Loucy (cell line): ENCODE measurements around the gene DMRTA2.

Experiments
- H2AFZ ChIP-seq: fragments of 200-600 bp; sonication (generic); 2 replicates; pipeline ENCODE4 v1.6.0; 2016; ENCODE audit warnings: antibody characterized with exemption, mild to moderate bottlenecking, low read length, moderate library complexity
- H3F3A ChIP-seq: fragments of 200-600 bp; 2 replicates; pipeline ENCODE4 v1.6.0; 2016; ENCODE audit warnings: antibody characterized with exemption, low read depth, mild to moderate bottlenecking
- H3K27me3 ChIP-seq: fragments of 200-600 bp; sonication (generic); 2 replicates; pipeline ENCODE4 v1.6.1; 2014; ENCODE audit warnings: low read length, mild to moderate bottlenecking; ENCODE audit not compliant: insufficient read depth, poor library complexity, severe bottlenecking
- H3K36me3 ChIP-seq: fragments of 200-600 bp; sonication (generic); 2 replicates; pipeline ENCODE4 v1.6.1; 2016; ENCODE audit warnings: low read length; ENCODE audit not compliant: insufficient read depth
- H3K4me1 ChIP-seq: fragments of 200-600 bp; sonication (generic); 2 replicates; pipeline ENCODE4 v1.5.1; 2014; ENCODE audit warnings: low read length, mild to moderate bottlenecking; ENCODE audit not compliant: insufficient read depth, poor library complexity, severe bottlenecking
- H3K4me2 ChIP-seq: fragments of 200-600 bp; sonication (generic); 2 replicates; pipeline ENCODE4 v1.6.0; 2014; ENCODE audit warnings: antibody characterized with exemption, low read length, low read depth, mild to moderate bottlenecking; ENCODE audit not compliant: poor library complexity, severe bottlenecking
- H3K4me3 ChIP-seq: fragments of 200-600 bp; sonication (generic); 2 replicates; pipeline ENCODE4 v1.5.1; 2014; ENCODE audit warnings: low read length, mild to moderate bottlenecking, mixed read lengths; ENCODE audit not compliant: poor library complexity, severe bottlenecking
- H3K79me2 ChIP-seq: fragments of 200-600 bp; sonication (generic); 2 replicates; pipeline ENCODE4 v1.6.1; 2014; ENCODE audit warnings: low read length; ENCODE audit not compliant: insufficient read depth
- H3K9ac ChIP-seq: fragments of 200-600 bp; sonication (generic); 2 replicates; pipeline ENCODE4 v1.6.0; 2014; ENCODE audit warnings: mild to moderate bottlenecking, low read depth, low read length, moderate library complexity; ENCODE audit not compliant: poor library complexity, severe bottlenecking
- H3K9me2 ChIP-seq: fragments of 200-600 bp; sonication (generic); replicated peaks from 2 replicates; pipeline ENCODE4 v1.6.1; 2016; ENCODE audit warnings: low read depth, low read length, mixed read lengths
- H3K9me3 ChIP-seq: fragments of 200-600 bp; sonication (generic); 2 replicates; pipeline ENCODE4 v1.6.1; 2014; ENCODE audit warnings: mild to moderate bottlenecking, antibody characterized with exemption, low read length, low read depth; ENCODE audit not compliant: insufficient read depth
- H4K20me1 ChIP-seq: fragments of 200-600 bp; sonication (generic); 2 replicates; pipeline ENCODE4 v1.6.0; 2014; ENCODE audit warnings: antibody characterized with exemption, low read length, mild to moderate bottlenecking; ENCODE audit not compliant: insufficient read depth, poor library complexity, severe bottlenecking
- EZH2phosphoT487 ChIP-seq: fragments of 200-600 bp; IDR thresholded peaks from 2 replicates; pipeline ENCODE4 v1.6.1; 2018; ENCODE audit warnings: antibody characterized with exemption, mild to moderate bottlenecking, moderate library complexity, borderline replicate concordance
- TF ChIP-seq, protein P1 (sequence below): fragments of 200-600 bp; sonication (generic); conservative IDR thresholded peaks from 2 replicates; pipeline ENCODE4 v1.5.1; 2014; ENCODE audit warnings: mild to moderate bottlenecking, antibody characterized with exemption, low read length

Gene DMRTA2

DNA sequence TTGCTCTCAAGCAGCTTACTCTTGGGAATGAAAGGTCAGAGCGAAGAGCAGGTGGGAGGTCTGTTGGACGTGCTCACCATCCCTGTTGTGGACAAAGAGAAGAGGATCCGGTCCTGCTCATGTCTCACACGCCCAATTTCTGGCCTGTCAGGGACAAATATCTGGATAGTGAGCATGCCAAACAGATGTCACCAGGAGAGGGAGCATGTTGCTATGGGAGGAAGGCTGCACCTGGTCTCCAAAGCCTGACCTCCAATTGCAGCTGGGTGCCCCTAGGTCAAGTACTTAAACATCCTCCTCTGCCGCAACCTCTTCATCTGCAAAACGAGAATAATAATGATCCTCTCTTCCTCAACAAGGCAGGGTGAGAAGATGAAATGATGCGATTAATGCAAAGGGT, 53.4 kb downstream of the DMRTA2 start:
- no peaks in the 10 kb centered on the region for H3K36me3 ChIP-seq
- H3K27me3 ChIP-seq = no peaks in the 10 kb centered on the region
- no peak overlapping the region for H3K4me2 ChIP-seq
- H2AFZ ChIP-seq = no peak overlapping the region
- H3F3A ChIP-seq = no peaks in the 10 kb centered on the region
- H3K79me2 ChIP-seq = no peaks in the 10 kb centered on the region
- H3K9ac ChIP-seq = no peak overlapping the region
- H3K9me2 ChIP-seq = no peaks in the 10 kb centered on the region
- no peaks in the 10 kb centered on the region for H3K9me3 ChIP-seq
- TF ChIP-seq, protein P1, sequence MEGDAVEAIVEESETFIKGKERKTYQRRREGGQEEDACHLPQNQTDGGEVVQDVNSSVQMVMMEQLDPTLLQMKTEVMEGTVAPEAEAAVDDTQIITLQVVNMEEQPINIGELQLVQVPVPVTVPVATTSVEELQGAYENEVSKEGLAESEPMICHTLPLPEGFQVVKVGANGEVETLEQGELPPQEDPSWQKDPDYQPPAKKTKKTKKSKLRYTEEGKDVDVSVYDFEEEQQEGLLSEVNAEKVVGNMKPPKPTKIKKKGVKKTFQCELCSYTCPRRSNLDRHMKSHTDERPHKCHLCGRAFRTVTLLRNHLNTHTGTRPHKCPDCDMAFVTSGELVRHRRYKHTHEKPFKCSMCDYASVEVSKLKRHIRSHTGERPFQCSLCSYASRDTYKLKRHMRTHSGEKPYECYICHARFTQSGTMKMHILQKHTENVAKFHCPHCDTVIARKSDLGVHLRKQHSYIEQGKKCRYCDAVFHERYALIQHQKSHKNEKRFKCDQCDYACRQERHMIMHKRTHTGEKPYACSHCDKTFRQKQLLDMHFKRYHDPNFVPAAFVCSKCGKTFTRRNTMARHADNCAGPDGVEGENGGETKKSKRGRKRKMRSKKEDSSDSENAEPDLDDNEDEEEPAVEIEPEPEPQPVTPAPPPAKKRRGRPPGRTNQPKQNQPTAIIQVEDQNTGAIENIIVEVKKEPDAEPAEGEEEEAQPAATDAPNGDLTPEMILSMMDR = peak; percentile 54
- no peak for TF ChIP-seq EZH2phosphoT487
- H3K4me3 ChIP-seq = no peak overlapping the region
- no peaks in the 10 kb centered on the region for H4K20me1 ChIP-seq
- H3K4me1 ChIP-seq = no peaks in the 10 kb centered on the region

DNA sequence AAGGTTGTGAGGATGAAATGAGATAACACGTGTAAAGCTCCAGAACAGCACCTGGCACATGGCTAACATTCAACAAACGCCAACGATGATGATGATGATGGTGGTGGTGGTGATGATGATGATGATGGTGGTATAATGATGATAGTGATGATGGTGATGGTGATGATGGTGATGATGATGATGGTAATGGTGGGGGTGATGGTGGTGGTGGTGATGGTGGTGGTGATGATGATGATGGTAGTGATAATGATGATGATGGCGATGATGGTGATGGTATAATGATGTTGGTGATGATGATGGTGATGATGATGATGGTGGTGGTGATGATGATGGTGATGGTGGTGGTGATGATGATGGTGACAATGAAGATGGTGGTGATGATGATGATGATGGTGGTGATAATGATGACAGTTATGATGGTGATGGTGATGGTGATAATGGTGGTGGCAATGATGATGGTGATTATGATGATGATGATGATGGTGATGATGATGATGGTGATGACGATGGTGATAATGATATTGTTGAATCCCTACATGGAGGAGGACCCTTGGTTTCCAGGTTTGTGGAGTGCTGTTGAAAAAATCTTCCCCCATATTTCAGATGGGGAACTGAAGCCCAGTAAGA, 54.1 kb downstream of the DMRTA2 start:
- no peak overlapping the region for H3K9ac ChIP-seq
- TF ChIP-seq, protein P1 = no peak
- no peak for TF ChIP-seq EZH2phosphoT487
- H3K4me3 ChIP-seq = no peak overlapping the region
- no peak overlapping the region for H2AFZ ChIP-seq
- no peaks in the 10 kb centered on the region for H3K4me1 ChIP-seq
- no peaks in the 10 kb centered on the region for H3K36me3 ChIP-seq
- no peaks in the 10 kb centered on the region for H3K27me3 ChIP-seq
- no peaks in the 10 kb centered on the region for H4K20me1 ChIP-seq
- H3K4me2 ChIP-seq = no peak overlapping the region
- H3F3A ChIP-seq = no peaks in the 10 kb centered on the region
- no peaks in the 10 kb centered on the region for H3K79me2 ChIP-seq
- H3K9me3 ChIP-seq = no peaks in the 10 kb centered on the region
- H3K9me2 ChIP-seq = no peaks in the 10 kb centered on the region

DNA sequence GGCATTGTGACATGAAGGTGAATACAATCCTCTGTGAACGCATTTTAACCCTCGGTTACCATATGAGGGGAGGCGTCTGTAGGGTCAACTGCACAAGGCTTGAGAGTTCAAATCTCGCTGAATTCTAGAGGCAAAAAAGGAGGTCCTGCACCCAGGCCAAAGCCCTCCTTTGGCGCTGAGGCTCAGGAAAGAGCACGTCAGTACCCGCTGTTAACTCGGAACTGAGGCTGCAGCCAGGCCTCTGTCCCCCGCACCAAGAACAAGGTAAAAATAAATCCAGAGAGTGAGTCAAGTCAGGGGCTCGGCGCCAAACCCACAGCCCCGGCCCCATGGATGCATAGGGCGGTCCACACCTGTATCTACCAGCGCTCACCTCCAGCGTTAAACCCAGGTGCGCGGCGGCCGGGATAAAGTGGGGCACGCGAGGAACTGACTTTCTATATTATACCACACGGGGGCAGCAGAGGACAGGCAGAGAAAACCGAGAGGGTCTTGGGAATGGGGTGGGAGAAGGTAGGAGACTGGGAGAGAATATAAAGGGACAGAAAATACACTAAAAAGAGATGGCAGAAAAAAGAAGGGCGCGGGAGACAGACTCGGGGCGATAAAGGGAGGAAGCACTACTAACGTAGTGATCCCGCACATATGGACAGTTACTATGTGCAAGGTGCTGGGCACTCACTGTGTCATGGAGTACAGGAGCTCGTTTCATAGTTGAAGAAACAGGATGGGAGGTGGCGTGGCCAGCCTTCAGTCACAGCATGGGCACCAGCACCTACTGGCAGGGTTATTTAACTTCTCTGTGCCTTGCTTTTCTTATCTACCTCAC, 54.9 kb downstream of the DMRTA2 start:
- no peaks in the 10 kb centered on the region for H3K9me2 ChIP-seq
- H3K9ac ChIP-seq = no peak overlapping the region
- no peak overlapping the region for H2AFZ ChIP-seq
- no peaks in the 10 kb centered on the region for H3K4me1 ChIP-seq
- no peaks in the 10 kb centered on the region for H3K27me3 ChIP-seq
- no peaks in the 10 kb centered on the region for H3F3A ChIP-seq
- H3K79me2 ChIP-seq = no peaks in the 10 kb centered on the region
- H3K36me3 ChIP-seq = no peaks in the 10 kb centered on the region
- no peak overlapping the region for H3K4me3 ChIP-seq
- TF ChIP-seq, protein P1 = peak; percentile 89
- no peak for TF ChIP-seq EZH2phosphoT487
- no peaks in the 10 kb centered on the region for H3K9me3 ChIP-seq
- H4K20me1 ChIP-seq = no peaks in the 10 kb centered on the region
- H3K4me2 ChIP-seq = no peak overlapping the region
